Immature natural killer cell (primary cell): ENCODE measurements around the gene HSPG2. TPM values are rescaled to one million over a fixed set of nuclear protein-coding genes. Genes with fewer than 3 reads are reported as not detected.

Experiments used
- DNase-seq, 3 donors: peaks; one replicate each; pipeline ENCODE4 v3.0.0; 2022; ENCODE audit warnings: mixed read lengths in 1 of 3
- H3K27ac Mint-ChIP-seq, 6 donors: one replicate each; pipeline ENCODE4 v1.8.0; 2020; ENCODE audit warnings: mixed read lengths in 6 of 6, mild to moderate bottlenecking in 5 of 6, inconsistent platforms in 4 of 6, moderate library complexity in 3 of 6
- H3K27me3 Mint-ChIP-seq, 3 donors: one replicate each; pipeline ENCODE4 v1.8.0; 2020 to 2021; ENCODE audit warnings: low read depth in 3 of 3, mild to moderate bottlenecking in 3 of 3, mixed read lengths in 3 of 3, moderate library complexity in 3 of 3, inconsistent platforms in 1 of 3
- H3K36me3 Mint-ChIP-seq, 3 donors: one replicate each; pipeline ENCODE4 v1.8.0; 2020; ENCODE audit warnings: mixed read lengths in 3 of 3, inconsistent platforms in 2 of 3, mild to moderate bottlenecking in 2 of 3
- H3K4me1 Mint-ChIP-seq, 2 donors: one replicate each; pipeline ENCODE4 v1.8.0; 2020; ENCODE audit warnings: inconsistent platforms in 2 of 2, mild to moderate bottlenecking in 2 of 2, mixed read lengths in 2 of 2, moderate library complexity in 1 of 2
- H3K4me3 Mint-ChIP-seq, 5 donors: one replicate each; pipeline ENCODE4 v1.8.0; 2020; ENCODE audit warnings: mild to moderate bottlenecking in 5 of 5, mixed read lengths in 5 of 5, inconsistent platforms in 3 of 5, moderate library complexity in 3 of 5
- H3K9me3 Mint-ChIP-seq, 6 donors: one replicate each; pipeline ENCODE4 v1.8.0; 2020; ENCODE audit warnings: mild to moderate bottlenecking in 6 of 6, mixed read lengths in 6 of 6, inconsistent platforms in 4 of 6, moderate library complexity in 3 of 6
- polyA plus RNA-seq, 3 donors: library from polyadenylated mRNA; unstranded; fragments of 300-500 nt; fragmentation: Illumina TruSeq; gene quantifications; one replicate each; pipeline ENCODE4 v1.2.3, GENCODE V29; 2021

Gene HSPG2
- polyA plus RNA-seq, 3 donors from 2014 or later: 0.19 TPM; not detected in 2

DNA sequence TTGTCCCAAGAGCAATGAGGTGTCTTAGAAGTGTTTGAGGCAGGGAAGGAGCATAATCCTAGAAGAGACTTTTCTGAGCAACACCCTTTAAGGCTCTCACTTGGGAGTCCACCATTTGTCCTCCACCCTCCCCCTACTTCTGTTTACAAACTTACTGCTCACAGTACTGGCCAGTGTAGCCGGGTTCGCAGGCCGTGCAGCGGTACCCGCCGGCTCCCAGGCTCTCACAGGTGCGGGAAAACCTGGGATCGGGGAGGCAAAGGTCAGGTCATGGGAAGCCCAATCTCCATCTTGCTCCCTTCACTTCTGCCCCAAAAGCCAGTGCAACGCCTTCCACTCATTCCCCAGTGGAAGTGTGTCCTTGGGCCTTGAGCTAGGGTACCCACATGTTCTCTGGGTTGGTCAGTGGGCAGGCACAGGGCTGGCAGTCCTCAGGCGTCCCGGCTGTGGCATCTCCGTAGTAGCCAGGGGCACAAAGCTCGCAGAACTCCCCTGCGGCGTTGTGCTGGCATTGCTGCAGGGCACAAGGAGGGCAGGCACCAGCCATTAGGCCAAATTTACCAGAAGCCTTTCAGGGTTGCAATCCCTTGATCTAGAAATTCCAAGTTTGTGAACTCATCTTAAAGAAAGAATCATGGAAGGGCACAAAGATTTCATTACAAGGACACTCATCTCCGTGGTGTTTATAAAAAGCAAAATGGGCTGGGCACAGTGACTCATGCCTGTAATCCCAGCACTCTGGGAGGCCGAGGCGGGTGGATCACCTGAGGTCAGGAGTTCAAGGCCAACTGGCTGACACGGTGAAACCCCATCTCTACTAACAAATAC lies 75.3 kb downstream of the HSPG2 start:
- Mint-ChIP-seq H3K9me3 (no peaks in the 10 kb centered on the region), H3K4me3 (no peak overlapping the region), H3K27me3 (peaks cover 2 to 4% (median 2%) of the 10 kb centered on the region in 3 donors), H3K4me1 (peaks cover 18 to 19% of the 10 kb centered on the region in 2 donors), H3K27ac (no peak overlapping the region), H3K36me3 (no peaks in the 10 kb centered on the region)
- no peak for DNase-seq

- H3K9me3 Mint-ChIP-seq: no peaks in the 10 kb centered on the region
- H3K4me1 Mint-ChIP-seq: peaks cover 22% of the 10 kb centered on the region in 2 donors
Measured at GRCh38 chr1:21860971-21861370, 76.1 kb downstream of the HSPG2 start.

DNA sequence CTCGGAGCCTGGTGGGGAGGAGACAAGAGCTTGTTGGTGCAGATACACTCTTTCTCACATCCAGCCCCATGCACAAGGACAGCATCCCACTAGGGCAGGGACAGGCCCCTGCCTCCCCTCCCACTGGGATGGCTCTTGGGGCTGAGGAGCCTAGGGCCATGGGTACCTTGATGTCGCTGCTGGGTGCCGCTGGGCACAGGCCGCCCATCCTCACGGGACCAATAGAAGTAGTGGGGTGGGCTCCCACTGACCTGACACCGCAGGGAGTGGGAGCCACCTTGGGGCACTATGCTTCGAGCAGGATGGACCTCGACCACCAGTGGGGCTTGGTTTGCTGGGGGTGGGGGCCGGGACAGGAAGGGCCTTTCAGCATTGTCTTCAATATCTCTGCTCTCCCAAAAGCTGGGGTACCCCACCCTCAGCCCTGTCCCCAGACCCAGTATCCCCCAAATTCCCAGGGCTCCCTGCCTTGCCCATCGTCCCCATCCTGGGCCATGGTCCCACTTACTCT lies 77.4 kb downstream of the HSPG2 start:
- H3K4me3 Mint-ChIP-seq: no peak overlapping the region
- no peak for DNase-seq
- peaks cover 2 to 5% (median 3%) of the 10 kb centered on the region in 3 donors for H3K27me3 Mint-ChIP-seq
- H3K27ac Mint-ChIP-seq: no peak overlapping the region
- no peaks in the 10 kb centered on the region for H3K36me3 Mint-ChIP-seq
- no peaks in the 10 kb centered on the region for H3K9me3 Mint-ChIP-seq
- H3K4me1 Mint-ChIP-seq: peaks cover 22% of the 10 kb centered on the region in 2 donors

More at GRCh38 chr1:21860971-21861370, 76.1 kb downstream of the HSPG2 start:
- no peak for DNase-seq
- Mint-ChIP-seq H3K36me3 (no peaks in the 10 kb centered on the region), H3K4me3 (no peak overlapping the region), H3K27me3 (peaks cover 2 to 5% (median 3%) of the 10 kb centered on the region in 3 donors), H3K27ac (no peak overlapping the region)

- DNase-seq: no peak
- H3K9me3 Mint-ChIP-seq: no peaks in the 10 kb centered on the region
- peak overlapping the region in 5 of 6 donors; percentile 36 to 81 (median 76) for H3K27ac Mint-ChIP-seq
- H3K36me3 Mint-ChIP-seq: no peaks in the 10 kb centered on the region
- H3K4me3 Mint-ChIP-seq: peak overlapping the region in 4 of 5 donors; percentile 2 to 64 (median 42)
- peaks cover 3 to 5% (median 3%) of the 10 kb centered on the region in 3 donors for H3K27me3 Mint-ChIP-seq
- peaks cover 22% of the 10 kb centered on the region in 2 donors for H3K4me1 Mint-ChIP-seq
Measured at GRCh38 chr1:21857840-21858670, 79.1 kb downstream of the HSPG2 start.

DNA sequence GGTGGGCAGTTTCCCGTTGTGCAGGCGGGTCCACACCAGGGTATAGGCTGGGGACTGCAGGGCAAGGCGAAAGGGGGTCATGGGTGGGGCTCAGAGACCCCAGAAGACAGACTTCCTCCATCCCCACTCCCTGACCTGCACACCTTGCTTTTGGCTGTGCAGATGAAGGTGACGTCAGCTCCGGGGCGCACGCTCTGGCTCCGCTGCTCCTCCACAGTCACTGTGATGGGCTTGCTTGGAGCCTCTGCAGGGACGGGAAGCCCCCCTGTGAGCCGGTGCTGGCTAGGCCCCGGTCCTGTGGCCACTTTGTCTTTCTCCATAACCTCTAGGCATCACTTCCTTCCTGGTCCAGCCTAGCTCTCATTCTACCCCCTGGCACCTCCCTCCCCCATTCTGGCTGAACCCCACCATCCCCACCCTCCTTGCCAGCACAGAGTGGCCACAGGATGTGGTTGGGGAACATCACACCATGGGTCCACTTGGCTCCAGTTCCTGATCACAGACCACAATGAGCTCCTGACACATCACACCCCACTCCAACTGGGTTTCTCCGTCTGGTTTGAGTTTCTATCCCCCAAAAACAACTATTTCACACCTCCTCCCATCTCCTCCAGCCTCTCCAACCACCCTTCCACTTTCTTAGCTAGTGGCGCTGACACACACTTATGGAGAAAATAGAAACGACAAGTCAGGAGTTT lies 79.8 kb downstream of the HSPG2 start:
- peak; percentile 18 to 44 (median 33) for DNase-seq
- H3K27me3 Mint-ChIP-seq: peaks cover 3 to 5% (median 3%) of the 10 kb centered on the region in 3 donors
- H3K36me3 Mint-ChIP-seq: no peaks in the 10 kb centered on the region
- H3K4me1 Mint-ChIP-seq: peaks cover 22% of the 10 kb centered on the region in 2 donors
- H3K27ac Mint-ChIP-seq: peak overlapping the region in 4 of 6 donors; percentile 36 to 78 (median 72)
- no peaks in the 10 kb centered on the region for H3K9me3 Mint-ChIP-seq
- H3K4me3 Mint-ChIP-seq: peak overlapping the region in 3 of 5 donors; percentile 25 to 64 (median 60)

DNA sequence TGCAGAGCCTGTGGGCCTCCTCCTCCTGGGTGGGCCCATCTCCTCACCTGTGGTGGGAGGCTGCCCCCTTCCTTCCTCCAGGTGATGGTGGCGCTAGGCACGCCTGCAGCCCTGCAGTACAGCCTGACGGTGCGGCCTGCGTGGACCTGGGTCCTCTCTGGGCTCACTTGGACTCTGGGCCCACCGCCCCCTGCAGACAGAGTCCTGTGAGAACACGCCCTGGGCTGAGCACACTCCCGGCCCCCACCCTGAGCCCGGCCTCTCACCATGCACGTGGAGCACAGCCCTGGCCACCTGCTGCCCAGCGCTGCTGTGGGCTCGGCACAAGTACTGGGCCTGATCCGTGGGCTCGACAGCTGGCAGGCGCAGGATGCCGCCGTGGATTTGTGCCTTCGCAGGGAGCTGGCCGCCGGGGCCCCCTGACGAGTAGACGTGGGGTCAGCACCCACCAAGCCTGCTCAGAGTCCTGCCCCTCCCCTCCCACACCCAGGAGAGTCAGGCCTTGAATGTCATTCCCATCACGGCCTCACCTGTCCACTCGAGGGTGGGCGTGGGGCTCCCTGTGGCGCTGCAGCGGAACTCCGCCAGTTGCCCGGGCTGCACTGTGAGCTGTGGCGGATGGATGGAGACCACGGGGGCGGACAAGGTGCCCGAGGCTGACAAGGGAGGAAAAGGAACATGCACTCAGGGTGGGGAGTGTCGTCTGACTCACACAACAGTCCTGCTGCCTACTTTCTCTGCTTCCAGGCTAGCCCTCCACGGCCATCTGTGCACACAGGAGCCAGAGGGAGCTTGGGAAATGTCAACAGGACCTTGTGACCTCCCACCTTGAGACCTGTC lies 81.6 kb downstream of the HSPG2 start:
- Mint-ChIP-seq H3K27me3 (peaks cover 1 to 5% (median 3%) of the 10 kb centered on the region in 3 donors), H3K9me3 (no peaks in the 10 kb centered on the region), H3K4me3 (no peak overlapping the region), H3K36me3 (no peaks in the 10 kb centered on the region), H3K4me1 (peaks cover 22% of the 10 kb centered on the region in 2 donors), H3K27ac (peak overlapping the region in 2 of 6 donors; percentile 41 to 77)
- no peak for DNase-seq

DNA sequence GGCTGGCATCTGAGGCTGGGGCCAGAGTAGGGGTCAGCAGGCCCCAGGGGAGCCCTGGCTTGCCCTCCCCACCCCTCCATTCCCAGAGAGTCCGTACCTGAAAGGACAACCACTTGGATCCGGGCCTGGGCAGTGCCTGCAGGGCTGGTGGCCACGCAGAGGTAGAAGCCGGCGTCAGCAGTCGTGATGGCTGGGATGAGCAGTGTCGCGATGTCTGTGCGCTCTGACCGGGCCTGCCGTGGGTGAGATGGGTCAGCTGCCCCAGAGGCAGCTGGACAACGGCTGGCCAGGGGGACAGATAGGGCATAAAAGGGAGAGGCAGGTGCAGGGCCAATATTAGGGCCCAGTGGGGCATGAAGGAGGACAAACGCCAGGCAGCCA lies 82.4 kb downstream of the HSPG2 start:
- Mint-ChIP-seq H3K27me3 (peaks cover 1 to 5% (median 3%) of the 10 kb centered on the region in 3 donors), H3K27ac (no peak overlapping the region), H3K4me3 (no peak overlapping the region), H3K9me3 (no peaks in the 10 kb centered on the region), H3K36me3 (no peaks in the 10 kb centered on the region), H3K4me1 (peaks cover 22% of the 10 kb centered on the region in 2 donors)
- DNase-seq: no peak

- Mint-ChIP-seq H3K27me3 (peaks cover 1 to 4% (median 3%) of the 10 kb centered on the region in 3 donors), H3K27ac (no peak overlapping the region), H3K4me1 (peaks cover 21 to 22% of the 10 kb centered on the region in 2 donors), H3K36me3 (no peaks in the 10 kb centered on the region), H3K9me3 (no peaks in the 10 kb centered on the region), H3K4me3 (no peak overlapping the region)
- no peak for DNase-seq
Measured at GRCh38 chr1:21854090-21854750, 82.9 kb downstream of the HSPG2 start.

DNA sequence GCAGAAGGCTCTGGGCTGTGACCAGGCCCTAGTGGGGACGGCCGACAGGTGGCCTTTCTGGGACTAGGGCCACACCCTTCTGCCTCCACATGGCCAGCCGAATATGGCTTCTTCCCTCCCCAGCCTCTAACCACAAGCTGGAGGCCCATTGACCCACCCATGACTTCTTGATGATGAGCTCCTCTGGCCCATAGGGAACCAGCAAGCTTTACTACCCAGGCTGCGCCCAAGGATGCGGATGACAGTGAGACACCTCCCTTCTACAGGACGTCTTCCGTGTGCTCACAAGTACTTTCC lies 84.0 kb downstream of the HSPG2 start:
- no peaks in the 10 kb centered on the region for H3K9me3 Mint-ChIP-seq
- no peak overlapping the region for H3K4me3 Mint-ChIP-seq
- H3K27ac Mint-ChIP-seq: no peak overlapping the region
- peaks cover 1 to 3% (median 3%) of the 10 kb centered on the region in 3 donors for H3K27me3 Mint-ChIP-seq
- H3K4me1 Mint-ChIP-seq: peaks cover 14 to 16% of the 10 kb centered on the region in 2 donors
- no peaks in the 10 kb centered on the region for H3K36me3 Mint-ChIP-seq
- DNase-seq: no peak

DNA sequence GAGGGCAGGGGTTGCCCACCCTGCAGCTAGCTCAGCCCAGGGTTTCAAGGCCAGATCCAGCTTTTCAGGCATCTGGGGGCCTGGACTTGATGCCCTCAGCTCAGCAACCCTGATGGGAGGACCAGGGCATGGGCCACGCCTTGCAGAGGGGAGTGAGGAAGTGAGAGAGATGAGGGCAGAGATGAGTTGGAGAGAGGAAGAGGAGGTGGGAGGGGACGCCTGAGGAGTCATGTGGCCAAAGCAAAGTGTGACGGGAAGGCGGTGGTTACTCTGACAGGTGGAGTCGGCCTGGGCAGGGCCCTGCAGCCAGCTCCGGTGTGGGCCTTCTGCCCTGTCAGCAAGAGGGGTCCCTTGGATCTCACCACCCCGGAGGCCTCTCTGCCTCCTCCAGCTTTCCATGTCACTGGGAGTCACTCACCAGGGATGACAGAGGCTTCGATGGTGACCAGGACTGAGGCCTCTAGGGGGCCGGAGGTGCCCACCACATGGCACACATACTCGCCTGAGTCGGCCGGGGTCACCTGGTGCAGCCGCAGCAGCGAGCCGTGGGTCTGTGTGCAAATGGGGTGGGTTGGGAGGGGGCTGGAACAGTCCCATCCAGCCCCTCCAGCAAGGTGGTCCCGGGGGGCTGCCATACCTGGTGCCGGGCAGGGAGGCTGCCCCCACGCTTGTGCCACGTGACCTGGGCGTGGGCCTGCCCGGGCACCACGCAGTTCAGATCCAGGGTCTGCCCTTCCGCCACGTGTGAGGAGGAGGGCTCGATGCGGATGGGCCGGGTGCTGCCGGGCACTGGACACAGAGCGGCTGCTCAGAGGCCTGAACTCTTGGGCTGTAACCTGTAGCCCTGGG lies 84.6 kb downstream of the HSPG2 start:
- no peak overlapping the region for H3K4me3 Mint-ChIP-seq
- H3K36me3 Mint-ChIP-seq: no peaks in the 10 kb centered on the region
- H3K4me1 Mint-ChIP-seq: peaks cover 8 to 10% of the 10 kb centered on the region in 2 donors
- DNase-seq: no peak
- peaks cover 1 to 3% (median 3%) of the 10 kb centered on the region in 3 donors for H3K27me3 Mint-ChIP-seq
- no peaks in the 10 kb centered on the region for H3K9me3 Mint-ChIP-seq
- H3K27ac Mint-ChIP-seq: peak overlapping the region in 1 of 6 donors; percentile 35

- Mint-ChIP-seq H3K4me3 (no peak overlapping the region), H3K27me3 (peaks cover 0 to 3% (median 1%) of the 10 kb centered on the region in 3 donors), H3K9me3 (no peaks in the 10 kb centered on the region), H3K4me1 (peaks cover 1 to 2% of the 10 kb centered on the region in 2 donors), H3K27ac (no peak overlapping the region), H3K36me3 (no peaks in the 10 kb centered on the region)
- no peak for DNase-seq
Measured at GRCh38 chr1:21851430-21852250, 85.5 kb downstream of the HSPG2 start.
